HG03469 (cell line): ENCODE results near the gene IGSF23.
"Not testable (repeated sequence)": the region's sequence is repeated elsewhere in the genome, so short reads cannot be mapped to it uniquely, and the experiment has no call there.

Experiments used
- ATAC-seq: cut with Tn5 transposase; IDR thresholded peaks from one replicate; pipeline ENCODE4 v1.9.1; 2021; ENCODE audit warnings: mild to moderate bottlenecking, moderate library complexity, moderate number of reproducible peaks; ENCODE audit not compliant: unreplicated experiment

The IGSF23 gene

DNA sequence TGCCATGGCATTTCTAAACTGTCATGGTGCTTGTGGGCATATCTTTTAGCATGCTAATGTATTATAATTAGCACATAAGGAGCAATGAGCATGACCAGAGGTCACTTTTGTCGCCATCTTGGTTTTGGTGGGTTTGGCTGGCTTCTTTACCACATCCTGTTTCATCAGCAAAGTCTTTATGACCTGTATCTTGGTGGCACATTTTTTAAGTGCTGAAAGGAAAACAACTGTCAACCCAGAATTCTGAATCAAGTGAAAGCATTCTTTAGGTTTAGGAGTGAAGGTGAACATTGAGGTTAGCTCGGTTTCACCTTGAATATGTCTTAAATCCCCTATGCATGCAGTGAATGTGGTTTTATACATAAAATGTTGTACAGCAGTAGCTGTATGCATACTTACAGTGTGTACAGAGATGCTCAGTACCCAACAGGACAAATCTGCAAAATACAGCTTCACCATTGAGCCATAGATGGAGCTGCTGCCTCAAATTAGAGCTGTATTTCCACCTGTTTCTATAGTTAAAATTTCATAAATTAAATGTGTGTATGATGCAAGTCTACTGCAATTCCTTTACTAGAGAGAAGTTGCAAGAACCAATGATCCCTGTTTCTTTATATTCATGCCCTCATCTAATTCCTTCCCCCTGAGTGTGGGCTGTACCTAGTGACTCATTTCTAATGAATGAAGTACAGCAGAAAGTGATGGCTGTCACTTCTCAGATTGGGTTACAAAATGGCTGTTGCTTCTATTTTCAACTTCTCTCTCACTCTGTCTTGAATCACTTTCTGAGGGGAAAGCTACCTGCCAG, 25.2 kb upstream of the IGSF23 start:
- ATAC-seq, result no peak

DNA sequence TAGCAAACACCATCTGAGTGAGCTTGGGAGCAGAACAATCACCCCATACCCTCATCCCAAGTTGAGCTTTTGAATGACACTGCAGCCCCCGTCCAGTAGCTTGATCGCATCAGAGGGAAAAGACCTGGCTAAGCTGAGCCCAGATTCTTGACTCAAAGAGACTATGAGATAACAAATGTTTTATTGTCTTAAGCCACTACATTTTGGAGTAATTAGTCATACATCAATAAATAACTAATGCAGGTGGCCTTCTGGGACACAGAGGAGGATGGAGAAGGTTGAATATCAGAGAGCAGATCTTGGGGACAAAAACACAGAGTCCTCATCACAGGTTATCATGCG, 24.6 kb upstream of the IGSF23 start:
- ATAC-seq, result no peak

DNA sequence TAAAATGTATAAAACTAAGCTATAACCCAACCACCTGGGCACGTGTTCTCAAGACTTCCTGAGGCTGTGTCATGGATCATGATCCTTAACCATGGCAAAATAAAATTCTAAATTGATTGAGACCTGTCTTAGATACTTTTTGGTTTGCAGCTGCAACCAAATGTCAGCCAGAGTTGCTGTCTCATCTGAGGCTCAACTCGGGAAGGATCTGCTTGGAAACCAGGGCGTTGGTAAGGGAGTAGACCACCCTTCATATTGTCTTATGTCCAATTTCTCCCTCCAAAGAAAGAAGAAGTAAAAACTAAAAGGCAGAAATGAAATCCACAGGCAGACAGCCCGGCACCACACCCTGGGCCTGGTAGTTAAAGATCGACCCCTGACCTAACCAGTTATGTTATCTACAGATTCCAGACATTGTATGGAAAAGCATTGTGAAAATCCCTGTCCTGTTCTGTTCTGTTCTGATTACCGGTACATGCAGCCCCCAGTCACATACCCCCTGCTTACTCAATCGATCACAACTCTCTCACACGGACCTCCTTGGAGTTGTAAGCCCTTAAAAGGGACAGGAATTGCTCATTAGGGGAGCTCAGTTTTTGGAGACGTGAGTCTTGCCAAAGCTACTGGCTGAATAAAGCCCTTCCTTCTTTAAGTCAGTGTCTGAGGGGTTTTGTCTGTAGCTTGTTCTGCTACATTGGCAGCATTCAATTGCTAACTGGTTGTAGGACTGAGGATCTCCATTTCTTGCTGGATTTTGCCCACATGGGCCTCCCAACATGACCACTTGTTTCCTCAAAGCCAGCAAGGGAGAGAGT, 22.9 kb upstream of the IGSF23 start:
- no peak for ATAC-seq

DNA sequence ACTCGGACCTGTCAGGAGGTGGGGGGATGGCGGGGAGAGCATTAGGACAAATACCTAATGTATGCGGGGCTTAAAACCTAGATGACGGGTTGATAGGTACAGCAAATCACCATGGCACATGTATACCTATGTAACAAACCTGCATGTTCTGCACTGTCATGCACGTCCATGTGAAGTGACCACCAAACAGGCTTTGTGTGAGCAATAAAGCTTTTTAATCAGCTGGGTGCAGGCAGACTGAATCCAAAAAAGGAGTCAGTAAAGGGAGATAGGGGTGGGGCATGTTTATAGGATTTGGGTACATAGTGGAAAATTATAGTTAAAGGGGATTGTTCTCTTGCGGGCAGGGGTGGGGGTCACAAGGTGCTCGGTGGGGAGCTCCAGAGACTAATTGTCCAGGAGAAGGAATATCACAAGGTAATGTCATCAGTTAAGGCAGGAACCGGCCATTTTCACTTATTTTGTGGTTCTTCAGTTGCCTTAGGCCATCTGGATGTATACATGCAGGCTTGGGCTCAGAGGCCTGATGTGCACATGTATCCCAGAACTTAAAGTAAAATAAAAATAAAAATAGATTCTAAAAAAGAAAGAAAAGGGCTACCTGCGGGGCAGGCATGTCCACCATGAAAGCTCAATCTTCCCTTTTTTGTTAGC, 21.9 kb upstream of the IGSF23 start:
- not testable (repeated sequence) for ATAC-seq

DNA sequence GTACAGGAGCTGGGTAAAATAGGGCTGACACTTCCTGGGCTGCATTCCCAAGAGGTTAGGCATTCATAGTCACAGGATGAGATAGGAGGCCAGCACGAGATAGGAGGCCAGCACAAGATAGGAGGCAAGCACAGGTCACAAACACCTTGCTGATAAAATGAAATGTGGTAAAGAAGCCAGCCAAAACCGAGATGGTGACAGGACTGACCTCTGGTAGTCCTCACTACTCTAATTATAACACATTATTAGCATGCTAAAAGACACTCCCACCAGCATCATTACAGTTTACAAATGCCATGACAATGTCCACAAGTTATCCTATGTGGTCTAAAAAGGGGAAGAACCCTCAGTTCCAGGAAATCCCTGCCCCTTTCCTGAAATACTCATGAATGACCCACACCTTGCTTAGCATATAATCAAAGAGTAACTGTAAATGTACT, 20.9 kb upstream of the IGSF23 start:
- ATAC-seq, result no peak

DNA sequence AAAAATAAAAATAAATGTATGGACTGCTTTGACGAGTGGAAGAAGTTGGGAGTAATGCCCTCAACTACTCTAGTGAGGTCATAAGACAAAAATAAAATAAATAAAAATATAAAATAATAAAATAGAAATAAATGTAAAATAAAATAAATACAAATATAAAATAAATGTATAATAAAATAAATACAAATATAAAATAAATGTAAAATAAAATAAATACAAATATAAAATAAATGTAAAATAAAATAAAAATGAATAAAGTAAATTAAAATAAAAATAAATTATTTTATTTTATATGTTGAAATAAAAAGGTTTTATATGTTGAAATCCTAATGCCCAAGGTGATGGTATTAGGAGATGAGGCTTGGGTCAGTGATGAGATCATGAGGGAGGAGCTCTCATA, 20.1 kb upstream of the IGSF23 start:
- no peak for ATAC-seq

DNA sequence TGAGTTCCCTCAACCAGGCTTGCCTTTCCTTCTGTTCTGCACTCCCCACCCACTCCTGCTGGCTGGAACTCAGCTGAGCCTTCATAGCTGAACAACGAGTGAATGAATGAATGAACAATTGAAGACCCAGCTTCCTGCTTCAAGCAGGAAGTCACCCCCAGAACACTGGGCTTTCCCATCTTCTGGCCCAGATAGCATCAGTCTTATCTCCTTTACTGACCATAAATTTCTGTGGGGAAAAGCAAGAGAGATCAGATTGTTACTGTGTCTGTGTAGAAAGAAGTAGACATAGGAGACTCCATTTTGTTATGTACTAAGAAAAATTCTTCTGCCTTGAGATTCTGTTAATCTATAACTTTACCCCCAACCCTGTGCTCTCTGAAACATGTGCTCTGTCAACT, 19.5 kb upstream of the IGSF23 start:
- ATAC-seq, result not testable (repeated sequence)

DNA sequence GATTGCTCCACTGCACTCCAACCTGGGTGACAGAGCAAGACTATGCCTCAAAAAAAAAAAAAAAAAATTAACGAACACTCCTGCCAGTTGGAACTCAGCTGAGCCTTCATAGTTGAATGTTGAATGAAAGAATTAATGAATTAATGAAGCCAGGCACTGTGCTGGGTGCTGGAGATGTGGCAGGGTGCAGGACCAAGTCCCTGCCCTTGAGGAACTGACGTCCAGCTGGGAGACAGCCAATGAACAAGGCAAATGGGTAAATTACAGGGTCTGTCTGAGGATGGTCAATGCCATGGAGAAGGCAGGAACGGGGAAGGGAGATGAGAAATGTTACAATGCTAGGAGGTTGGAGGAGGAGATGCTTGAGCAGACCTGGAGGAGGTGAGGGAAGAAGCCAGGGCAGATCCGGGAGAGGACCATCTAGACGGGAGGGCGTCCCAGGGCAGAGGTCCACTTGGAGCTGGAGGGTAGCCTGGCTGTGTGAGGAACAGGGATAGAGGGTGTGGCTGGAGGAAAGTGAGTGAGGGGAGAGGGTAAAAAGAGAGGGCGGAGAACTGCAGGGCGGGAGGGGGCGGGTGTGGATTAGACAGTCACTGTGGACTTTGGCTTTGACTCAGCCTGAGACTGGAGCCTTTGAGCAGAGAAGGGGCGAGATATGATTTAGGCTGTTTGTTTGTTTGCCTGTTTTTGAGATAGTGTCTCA, 16.8 kb upstream of the IGSF23 start:
- no peak for ATAC-seq

DNA sequence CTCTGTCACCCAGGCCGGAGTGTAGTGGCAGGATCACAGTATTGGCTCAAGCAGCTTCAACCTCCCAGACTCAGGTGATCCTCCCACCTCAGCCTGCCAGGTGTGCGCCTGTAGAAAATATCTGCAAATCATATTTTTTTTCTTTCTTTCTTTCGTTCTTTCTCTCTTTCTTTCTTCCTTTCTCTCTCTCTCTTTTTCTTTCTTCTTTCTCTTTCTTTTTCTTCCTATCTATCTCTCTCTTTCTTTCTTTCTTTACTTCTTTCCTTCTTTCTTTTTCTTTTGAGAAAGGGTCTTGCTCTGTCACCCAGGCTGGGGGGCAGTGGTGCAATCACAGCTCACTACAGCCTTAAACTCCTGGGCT, 16.3 kb upstream of the IGSF23 start:
- no peak for ATAC-seq

DNA sequence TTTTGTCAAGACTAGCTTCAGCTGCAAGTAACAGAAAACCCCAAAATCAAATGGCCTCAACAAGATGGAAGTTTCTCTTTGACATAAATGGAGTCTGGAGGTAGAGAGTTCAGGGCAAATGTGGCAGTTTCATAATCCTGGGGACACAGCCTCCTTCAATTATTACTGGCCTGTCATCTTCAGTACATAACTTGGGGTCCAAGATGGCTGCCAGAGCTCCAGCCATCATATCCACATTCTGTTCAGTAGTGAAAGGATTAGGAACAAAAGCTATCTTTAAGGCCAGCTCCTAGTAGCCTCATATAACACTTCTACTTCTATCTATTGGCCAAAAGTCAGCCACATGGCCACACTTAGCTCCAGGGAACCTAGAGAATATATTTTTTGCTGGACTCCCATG, 15.0 kb upstream of the IGSF23 start:
- ATAC-seq, result no peak

DNA sequence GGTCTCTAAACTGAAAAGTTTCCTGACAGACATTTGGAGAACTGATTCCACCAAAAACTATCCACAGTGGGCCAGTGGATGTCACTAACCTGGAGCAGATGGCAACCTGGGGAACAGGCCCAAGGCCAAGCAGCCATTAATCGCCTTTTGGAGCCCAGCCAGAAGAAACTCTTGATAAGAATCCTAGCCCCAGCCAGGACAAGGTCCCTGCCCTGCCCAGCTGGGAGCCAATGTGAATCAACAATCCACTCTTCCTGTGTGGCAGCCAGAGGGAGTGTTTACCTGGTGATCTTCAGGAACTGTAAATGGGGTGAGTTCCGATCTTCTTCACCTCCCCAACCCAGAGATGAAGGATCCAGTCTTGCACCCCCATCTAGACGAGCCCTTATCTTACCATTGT, 14.5 kb upstream of the IGSF23 start:
- no peak for ATAC-seq

DNA sequence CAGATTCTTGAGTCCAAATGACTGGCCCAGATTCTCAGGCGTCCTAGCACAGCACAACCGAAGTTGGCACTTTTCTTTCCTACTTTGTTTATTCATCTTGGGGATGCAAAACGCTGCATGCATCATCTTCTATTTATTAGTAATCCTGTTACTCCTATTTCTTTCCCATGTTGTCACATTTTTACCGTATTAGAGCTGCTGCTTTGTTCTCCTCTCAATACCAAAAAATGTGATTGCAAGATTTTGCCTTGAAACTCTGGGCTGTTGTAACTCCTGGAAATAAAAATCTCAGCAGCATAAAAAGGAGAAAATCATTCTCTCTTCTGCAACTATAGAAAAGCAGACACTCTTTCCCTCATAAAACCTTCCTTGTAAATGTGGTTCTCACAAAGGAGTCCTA, 12.9 kb upstream of the IGSF23 start:
- no peak for ATAC-seq

DNA sequence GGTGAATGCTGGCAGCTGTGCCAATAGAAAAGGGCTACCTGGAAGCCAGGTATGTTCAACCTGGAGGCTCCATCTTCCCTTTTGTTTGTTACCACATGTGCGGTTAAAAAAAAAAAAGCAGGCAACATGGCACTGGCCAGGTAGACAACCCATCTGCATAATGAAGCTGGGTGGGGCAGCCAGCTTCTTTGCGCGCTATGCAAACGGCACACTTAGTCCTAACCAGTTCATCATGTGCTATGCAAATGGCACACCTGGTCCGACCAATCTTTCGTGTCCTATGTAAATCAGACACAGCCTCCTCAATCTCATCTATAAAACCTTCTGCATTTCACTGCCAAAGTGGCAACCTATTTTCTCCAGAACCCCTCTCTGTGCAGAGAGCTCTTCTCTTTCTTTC, 11.3 kb upstream of the IGSF23 start:
- ATAC-seq, result no peak

DNA sequence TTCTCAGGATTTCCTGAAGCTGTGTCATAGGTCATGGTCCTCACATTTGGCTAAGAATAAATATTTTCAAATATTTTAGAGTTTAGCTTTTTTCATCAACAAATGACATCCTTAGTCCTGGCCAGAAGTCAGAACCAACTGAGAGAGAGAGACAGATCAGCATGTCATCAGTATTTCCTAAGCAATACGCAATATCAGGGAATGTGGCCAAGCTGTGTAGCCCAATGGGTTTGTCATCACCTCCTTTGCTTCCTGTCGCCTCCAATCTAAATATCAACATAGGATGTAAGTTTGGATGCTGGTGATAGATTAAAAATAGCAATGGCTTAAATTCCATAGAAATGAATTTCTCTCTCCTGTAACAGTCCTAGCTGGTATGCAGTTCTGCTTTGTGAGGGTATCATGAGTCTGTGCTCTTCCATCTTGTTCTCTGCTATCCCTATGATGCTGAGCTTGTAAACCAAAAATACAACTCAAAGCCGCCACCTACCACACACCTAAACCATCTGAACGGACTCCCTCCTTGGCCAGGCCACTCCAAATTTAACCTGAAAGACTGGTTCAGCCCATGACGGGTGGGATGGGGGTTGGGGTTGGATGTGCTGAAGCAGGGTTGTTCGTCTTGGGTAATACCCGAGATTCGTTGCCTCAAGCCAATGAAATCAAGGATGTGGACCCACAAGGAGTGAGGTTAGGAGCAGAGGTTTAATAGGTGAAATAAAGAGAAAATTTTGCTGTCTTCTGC, 10.0 kb upstream of the IGSF23 start:
- ATAC-seq, result no peak

DNA sequence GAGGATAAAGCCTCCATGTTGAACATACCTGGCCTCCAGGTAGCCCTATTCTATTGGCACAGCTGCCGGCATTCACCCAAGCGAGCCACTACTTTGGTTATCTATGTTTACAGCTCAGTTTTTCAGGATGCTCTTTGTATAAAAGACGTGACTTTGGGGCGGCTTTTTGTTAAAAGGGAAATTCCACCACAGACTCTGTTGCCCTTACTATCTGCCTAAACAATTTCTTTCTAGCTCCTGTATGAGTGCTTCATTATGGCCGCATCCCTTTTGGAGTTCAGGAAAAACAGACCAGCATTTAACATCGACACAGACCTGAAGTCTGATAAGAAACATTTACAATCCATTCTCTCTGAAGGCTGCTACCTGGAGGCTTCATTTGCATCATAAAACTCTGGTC, 9.1 kb upstream of the IGSF23 start:
- ATAC-seq, result no peak

DNA sequence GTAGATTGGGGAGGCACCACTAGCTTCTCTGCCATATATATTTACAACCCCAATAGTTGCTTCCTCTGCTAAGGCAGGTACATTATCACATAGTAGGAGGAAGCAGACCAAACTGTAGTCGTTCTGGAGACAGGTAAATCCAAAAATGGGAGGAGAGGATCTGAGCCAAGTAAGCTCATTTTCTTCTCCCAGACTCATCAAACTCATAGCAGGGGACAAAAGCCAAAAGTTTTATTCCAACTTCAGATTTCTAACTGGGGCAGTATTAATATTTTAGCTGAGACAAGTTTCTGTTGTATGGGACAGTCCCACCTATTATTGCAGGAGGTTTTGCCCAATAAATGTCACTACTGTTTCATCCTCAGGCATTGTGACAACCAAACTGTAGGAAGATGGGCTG, 7.8 kb upstream of the IGSF23 start:
- no peak for ATAC-seq

DNA sequence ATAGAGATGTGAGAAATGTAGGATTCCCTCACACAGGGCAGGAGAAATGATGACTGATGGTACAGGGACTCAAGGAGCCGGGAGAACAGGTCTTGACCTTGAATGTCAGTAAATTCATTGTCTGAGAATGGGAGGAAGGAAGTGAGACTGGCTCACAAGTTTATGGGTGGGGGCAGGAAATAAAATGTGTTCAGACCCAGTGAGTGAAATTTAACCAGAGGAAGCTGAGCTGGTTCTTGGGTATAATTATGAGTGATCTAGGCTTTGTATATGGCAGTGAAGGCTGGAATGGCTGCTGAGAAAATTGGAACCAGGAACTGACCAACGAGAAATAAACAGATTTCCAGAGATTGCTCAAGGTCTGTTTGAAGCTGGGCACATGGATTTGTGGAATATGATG, 6.3 kb upstream of the IGSF23 start:
- ATAC-seq, result no peak

DNA sequence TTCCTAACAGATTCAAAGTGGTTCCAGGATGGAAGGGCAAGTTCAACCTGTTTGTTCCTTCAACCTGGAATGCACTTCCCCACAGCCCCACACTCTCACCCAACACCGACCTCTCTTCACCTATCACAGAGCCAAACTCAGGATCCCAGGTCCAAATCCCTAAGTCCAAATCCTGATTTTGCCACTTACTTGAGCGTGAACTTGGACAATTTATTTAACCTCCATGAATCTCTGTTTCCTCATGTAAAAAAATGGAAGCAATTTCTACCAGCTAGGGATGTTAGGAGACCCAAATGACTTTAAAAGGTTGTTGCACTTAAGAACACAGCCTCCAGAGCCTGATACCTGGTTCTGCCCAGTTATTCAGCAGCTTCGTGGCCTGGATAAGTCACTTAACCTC, 5.4 kb upstream of the IGSF23 start:
- ATAC-seq, result no peak

DNA sequence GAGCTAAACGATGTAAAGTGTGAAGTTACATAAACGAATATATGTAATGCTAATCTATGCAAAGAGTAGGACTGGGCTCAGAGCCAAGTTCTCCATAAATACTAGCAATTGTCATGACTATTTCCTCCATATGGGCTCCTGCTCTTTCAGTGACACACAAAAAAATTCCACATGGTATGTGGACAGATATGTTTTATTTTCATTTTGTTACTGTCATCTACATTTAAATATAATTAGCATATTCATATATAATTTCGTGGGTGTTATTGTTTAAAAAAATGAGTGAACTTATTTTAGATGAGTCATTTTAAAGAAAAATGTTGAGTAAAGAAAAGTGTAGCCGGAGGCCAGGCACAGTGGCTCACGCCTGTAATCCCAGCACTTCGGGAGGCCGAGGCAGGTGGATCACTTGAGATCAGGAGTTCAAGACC, 5.0 kb upstream of the IGSF23 start:
- ATAC-seq, result no peak

DNA sequence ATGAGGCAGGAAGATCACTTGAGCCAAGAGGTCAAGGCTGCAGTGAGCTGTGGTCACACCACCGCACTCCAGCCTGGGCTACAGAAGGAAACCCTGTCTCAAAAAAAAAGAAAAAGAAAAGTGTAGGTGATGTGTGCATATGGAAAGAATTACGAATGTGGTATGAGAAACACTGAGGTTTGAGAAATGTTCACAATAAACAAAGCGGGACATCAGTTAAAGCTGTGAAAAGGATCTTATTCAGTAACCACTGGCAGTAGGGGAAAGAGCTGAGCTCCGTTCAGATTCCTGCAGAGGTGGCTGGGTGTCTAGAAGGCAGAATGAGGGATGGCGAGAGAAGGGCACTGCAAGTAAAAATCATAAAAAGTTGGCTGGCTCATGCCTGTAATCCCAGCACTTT, 4.1 kb upstream of the IGSF23 start:
- no peak for ATAC-seq

DNA sequence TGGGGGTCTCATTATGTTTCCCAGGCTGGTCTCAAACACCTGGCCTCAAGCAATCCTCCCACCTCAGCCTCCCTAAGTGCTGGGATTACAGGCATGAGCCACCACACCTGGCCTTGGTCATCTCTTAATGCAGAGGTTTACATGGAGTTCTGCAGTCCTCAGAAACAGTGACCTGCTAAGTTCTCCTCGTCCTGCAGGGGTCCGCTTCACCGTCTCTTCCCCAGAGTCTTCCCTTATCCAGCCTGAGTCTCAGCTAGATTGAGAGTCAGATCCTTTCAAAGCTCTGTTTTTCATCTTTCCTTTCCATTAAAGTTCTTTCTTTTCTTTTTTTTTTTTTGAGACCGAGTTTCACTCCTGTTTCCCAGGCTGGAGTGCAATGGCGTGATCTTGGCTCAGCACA, 2.9 kb upstream of the IGSF23 start:
- not testable (repeated sequence) for ATAC-seq
